GM12873 (cell line): Measurements from ENCODE around the gene PPP1R13B.

ENCODE experiments used
- CTCF ChIP-seq: IDR thresholded peaks from 2 replicates; pipeline ENCODE4 v1.5.1; 2012; ENCODE audit warnings: low read depth, mild to moderate bottlenecking, moderate library complexity, low read length, control low read depth; ENCODE audit not compliant: insufficient read depth; ENCODE audit errors: missing control alignments

PPP1R13B gene

GRCh38 chr14:103862393-103862782, 15.0 kb upstream of the PPP1R13B start:
- TF ChIP-seq CTCF = no peak

DNA sequence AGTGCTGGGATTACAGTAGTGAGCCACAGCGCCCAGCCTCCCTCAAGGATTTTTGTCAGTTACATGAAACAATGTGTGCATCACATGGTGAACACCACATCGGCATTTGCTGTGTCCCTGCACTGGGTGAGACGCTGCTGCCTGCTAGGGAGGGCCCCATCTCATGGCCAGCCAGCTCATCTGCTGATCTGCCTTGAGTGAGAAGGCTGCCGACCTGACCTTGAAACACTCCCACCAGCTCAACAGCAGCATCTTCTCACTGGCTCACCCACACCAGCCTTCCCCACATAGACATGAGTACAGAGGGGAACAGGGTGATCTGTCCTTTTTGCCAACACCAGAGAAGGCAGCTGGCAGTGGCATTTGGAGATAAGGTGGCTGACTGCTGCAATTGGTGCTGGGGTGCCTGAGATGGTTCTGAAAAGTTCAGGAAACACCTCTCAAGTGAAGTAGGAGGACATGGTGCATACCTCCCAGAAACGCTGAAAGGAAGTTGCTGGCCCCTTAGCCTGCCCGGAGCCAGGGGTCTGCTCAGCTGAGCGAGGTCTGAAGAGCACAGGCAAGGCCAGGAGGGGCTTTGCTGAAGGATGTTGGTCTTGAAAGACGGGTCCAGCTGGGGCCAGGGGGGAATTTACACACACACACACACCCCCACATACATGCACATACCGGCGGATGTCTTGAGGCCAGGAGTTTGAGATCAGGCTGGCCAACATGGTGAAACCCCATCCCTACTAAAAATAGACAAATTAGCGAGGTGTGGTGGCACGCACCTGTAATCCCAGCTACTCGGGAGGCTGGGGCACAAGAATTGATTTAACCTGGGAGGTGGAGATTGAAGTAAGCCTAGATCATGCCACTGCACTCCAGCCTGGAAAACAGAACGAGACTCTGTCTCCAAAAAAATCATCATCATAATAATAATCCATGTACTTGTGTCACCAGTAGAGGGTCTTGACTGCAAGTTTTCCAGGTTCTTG, 14.3 kb upstream of the PPP1R13B start:
- TF ChIP-seq CTCF = no peak

GRCh38 chr14:103859416-103860202, 12.2 kb upstream of the PPP1R13B start:
- no peak for TF ChIP-seq CTCF

- TF ChIP-seq CTCF = no peak
Measured at GRCh38 chr14:103858063-103858781, 10.8 kb upstream of the PPP1R13B start.

GRCh38 chr14:103857256-103857655, 9.9 kb upstream of the PPP1R13B start:
- no peak for TF ChIP-seq CTCF

- TF ChIP-seq CTCF = no peak
Measured at GRCh38 chr14:103856607-103857006, 9.2 kb upstream of the PPP1R13B start.

DNA sequence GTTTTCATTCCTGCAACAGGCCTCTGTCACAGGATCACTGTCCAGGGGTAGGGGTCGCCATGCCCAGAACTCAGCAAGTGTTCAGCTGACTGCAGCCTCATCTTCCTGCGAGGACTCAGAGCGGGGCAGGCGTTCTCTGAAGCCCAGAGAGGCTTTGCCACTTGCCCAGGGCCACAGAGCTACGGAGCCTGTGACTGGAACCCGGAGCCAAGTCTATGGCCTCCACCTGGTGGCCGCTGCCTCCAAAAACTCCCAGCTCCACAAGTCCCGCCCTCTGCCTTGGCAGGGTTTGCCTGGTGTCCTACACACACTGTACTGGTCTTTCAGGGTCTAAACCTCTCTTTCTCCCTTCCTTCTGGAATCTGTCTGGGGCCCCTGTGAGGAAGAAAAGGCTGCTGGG, 8.7 kb upstream of the PPP1R13B start:
- TF ChIP-seq CTCF = no peak
